Stimulated activated memory B cell treated with anti-CD40 and anti-IgM and Interleukin-4, amounts not matched to agents 10 μg/mL and 1 μg/mL and 100 μg/mL, for 72 hours (primary cell): Measurements from ENCODE around the gene RTN4IP1.

Source experiments
- ATAC-seq: fragments of 150-1000 bp; cut with Tn5 transposase; 2 replicates; pipeline ENCODE4 v1.10.0; 2021
- H3K27ac Mint-ChIP-seq: one replicate; pipeline ENCODE4 v1.8.0; 2022; ENCODE audit warnings: mild to moderate bottlenecking, mixed read lengths
- H3K27me3 Mint-ChIP-seq: one replicate; pipeline ENCODE4 v1.8.0; 2022; ENCODE audit warnings: mixed read lengths
- H3K36me3 Mint-ChIP-seq: one replicate; pipeline ENCODE4 v1.8.0; 2022; ENCODE audit warnings: mixed read lengths
- H3K4me1 Mint-ChIP-seq: one replicate; pipeline ENCODE4 v1.8.0; 2022; ENCODE audit warnings: mixed read lengths
- H3K4me3 Mint-ChIP-seq: one replicate; pipeline ENCODE4 v1.8.0; 2022; ENCODE audit warnings: mild to moderate bottlenecking, moderate library complexity, mixed read lengths
- H3K9me3 Mint-ChIP-seq: one replicate; pipeline ENCODE4 v1.8.0; 2022; ENCODE audit warnings: mixed read lengths

The RTN4IP1 gene

DNA sequence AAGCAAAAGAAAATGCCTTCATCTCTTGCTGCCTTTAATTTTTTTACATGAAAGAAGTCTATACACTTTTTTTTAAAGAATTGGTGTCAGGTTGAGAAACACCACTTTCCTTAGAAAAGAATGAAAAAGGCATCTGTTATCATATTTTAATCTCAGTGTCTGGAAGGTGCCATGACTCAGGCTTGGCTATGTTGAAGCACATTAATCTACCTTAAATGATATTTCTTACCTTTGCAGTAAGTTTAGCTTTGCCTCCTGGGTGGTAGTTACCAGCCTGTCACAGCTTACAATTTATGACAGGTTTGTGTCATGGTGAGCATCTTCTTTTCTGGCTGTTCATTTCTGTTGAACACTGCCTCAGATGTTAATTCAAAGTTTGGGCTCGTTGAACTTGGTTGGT lies 95.3 kb downstream of the RTN4IP1 start:
- peak overlapping the region; percentile 73 for H3K27ac Mint-ChIP-seq
- peaks cover 52% of the 10 kb centered on the region for H3K36me3 Mint-ChIP-seq
- H3K4me3 Mint-ChIP-seq: no peak overlapping the region
- H3K4me1 Mint-ChIP-seq: peaks cover 60% of the 10 kb centered on the region
- no peaks in the 10 kb centered on the region for H3K27me3 Mint-ChIP-seq
- no peak for ATAC-seq
- H3K9me3 Mint-ChIP-seq: no peaks in the 10 kb centered on the region

- H3K4me1 Mint-ChIP-seq: peaks cover 51% of the 10 kb centered on the region
- no peak for ATAC-seq
- H3K4me3 Mint-ChIP-seq: no peak overlapping the region
- peaks cover 58% of the 10 kb centered on the region for H3K36me3 Mint-ChIP-seq
- peak overlapping the region; percentile 73 for H3K27ac Mint-ChIP-seq
- H3K27me3 Mint-ChIP-seq: no peaks in the 10 kb centered on the region
- no peaks in the 10 kb centered on the region for H3K9me3 Mint-ChIP-seq
These were observed 96.2 kb downstream of the RTN4IP1 start for GRCh38 chr6:106533054-106533453.

DNA sequence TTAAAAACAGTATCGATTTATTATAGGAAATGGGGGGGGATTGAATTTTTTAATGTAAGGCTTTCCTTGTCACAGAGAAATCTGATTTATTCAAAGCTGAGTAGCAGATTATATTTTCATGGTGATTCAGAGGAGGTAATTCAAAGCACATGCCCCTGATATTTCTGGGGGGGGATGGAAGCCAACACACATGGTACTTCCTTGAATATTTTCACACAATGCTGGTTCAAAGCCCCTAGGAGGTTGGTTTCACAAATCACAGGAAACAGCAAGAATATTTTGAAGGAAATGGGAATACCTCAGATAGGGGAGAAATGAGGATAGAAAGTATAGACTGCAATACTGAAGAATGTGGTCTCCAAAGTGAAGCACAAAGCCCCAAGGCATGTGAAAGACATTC lies 98.8 kb downstream of the RTN4IP1 start:
- Mint-ChIP-seq H3K4me3 (no peak overlapping the region), H3K4me1 (peaks cover 40% of the 10 kb centered on the region), H3K36me3 (peaks cover 52% of the 10 kb centered on the region), H3K27me3 (no peaks in the 10 kb centered on the region), H3K9me3 (no peaks in the 10 kb centered on the region), H3K27ac (no peak overlapping the region)
- no peak for ATAC-seq

- peaks cover 52% of the 10 kb centered on the region for H3K36me3 Mint-ChIP-seq
- no peaks in the 10 kb centered on the region for H3K27me3 Mint-ChIP-seq
- H3K27ac Mint-ChIP-seq: no peak overlapping the region
- no peak for ATAC-seq
- peaks cover 42% of the 10 kb centered on the region for H3K4me1 Mint-ChIP-seq
- H3K4me3 Mint-ChIP-seq: no peak overlapping the region
- H3K9me3 Mint-ChIP-seq: no peaks in the 10 kb centered on the region
These were observed 99.3 kb downstream of the RTN4IP1 start for GRCh38 chr6:106530026-106530425.

DNA sequence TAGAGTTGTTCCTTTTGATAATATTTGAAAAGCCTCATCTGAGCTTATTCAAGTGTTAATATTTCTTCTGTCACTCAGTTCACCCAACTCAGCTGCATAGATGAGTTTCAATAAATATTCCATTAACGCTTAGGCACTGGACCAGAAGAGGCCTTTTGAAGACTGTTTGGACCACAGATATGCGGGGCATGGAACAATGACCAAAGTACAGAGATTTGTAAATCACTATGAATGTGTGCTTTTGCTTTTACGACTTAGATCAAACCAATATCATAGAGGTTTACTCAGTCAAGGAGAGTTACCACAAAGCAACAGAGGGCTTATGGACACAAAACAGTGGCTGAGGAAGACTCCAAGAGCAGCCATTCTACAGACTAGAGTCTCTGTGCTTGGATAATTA lies 99.9 kb downstream of the RTN4IP1 start:
- no peaks in the 10 kb centered on the region for H3K27me3 Mint-ChIP-seq
- no peak overlapping the region for H3K27ac Mint-ChIP-seq
- no peak for ATAC-seq
- H3K4me3 Mint-ChIP-seq: no peak overlapping the region
- peaks cover 42% of the 10 kb centered on the region for H3K4me1 Mint-ChIP-seq
- peaks cover 48% of the 10 kb centered on the region for H3K36me3 Mint-ChIP-seq
- no peaks in the 10 kb centered on the region for H3K9me3 Mint-ChIP-seq

- Mint-ChIP-seq H3K4me3 (no peak overlapping the region), H3K27ac (peak overlapping the region; percentile 23), H3K4me1 (peaks cover 42% of the 10 kb centered on the region)
These were observed 100.8 kb downstream of the RTN4IP1 start for GRCh38 chr6:106528521-106528920.

DNA sequence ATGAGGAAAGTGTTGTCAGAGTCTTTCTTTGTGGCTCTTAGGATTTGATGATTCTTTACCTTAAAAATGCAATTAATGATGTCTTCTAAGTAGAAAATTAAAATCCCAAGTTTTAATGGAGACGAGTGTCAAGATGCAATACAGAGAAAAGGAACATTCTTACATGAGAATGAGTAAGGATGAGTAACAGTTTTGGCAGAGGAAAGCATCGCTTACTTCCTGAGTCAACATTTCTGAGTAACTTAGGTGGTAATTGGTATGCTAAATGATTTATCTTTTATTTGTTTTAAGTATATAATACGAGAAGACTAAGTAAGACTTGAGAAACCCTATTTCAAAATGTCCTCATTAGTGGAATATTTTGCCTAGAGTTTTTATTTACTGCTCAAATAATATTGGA lies 101.3 kb downstream of the RTN4IP1 start:
- Mint-ChIP-seq H3K27ac (peak overlapping the region; percentile 23), H3K27me3 (no peaks in the 10 kb centered on the region), H3K4me3 (no peak overlapping the region), H3K9me3 (no peaks in the 10 kb centered on the region), H3K4me1 (peaks cover 42% of the 10 kb centered on the region), H3K36me3 (peaks cover 38% of the 10 kb centered on the region)
- ATAC-seq: no peak

More at GRCh38 chr6:106528521-106528920, 100.8 kb downstream of the RTN4IP1 start:
- ATAC-seq: no peak
- Mint-ChIP-seq H3K27me3 (no peaks in the 10 kb centered on the region), H3K9me3 (no peaks in the 10 kb centered on the region), H3K36me3 (peaks cover 43% of the 10 kb centered on the region)

GRCh38 chr6:106527117-106527516 lies 102.2 kb downstream of the RTN4IP1 start:
- no peaks in the 10 kb centered on the region for H3K27me3 Mint-ChIP-seq
- no peak overlapping the region for H3K4me3 Mint-ChIP-seq
- H3K4me1 Mint-ChIP-seq: peaks cover 40% of the 10 kb centered on the region
- no peaks in the 10 kb centered on the region for H3K9me3 Mint-ChIP-seq
- H3K36me3 Mint-ChIP-seq: peaks cover 30% of the 10 kb centered on the region
- no peak for ATAC-seq
- no peak overlapping the region for H3K27ac Mint-ChIP-seq

- H3K36me3 Mint-ChIP-seq: peaks cover 21% of the 10 kb centered on the region
- no peak for ATAC-seq
These were observed 103.4 kb downstream of the RTN4IP1 start for GRCh38 chr6:106525882-106526275.

GRCh38 chr6:106525107-106525881 lies 104.0 kb downstream of the RTN4IP1 start:
- peak; percentile 57 for ATAC-seq
- H3K4me1 Mint-ChIP-seq: peaks cover 58% of the 10 kb centered on the region

More at GRCh38 chr6:106525882-106526275, 103.4 kb downstream of the RTN4IP1 start:
- Mint-ChIP-seq H3K9me3 (no peaks in the 10 kb centered on the region), H3K27ac (peak overlapping the region; percentile 96), H3K27me3 (no peaks in the 10 kb centered on the region), H3K4me3 (no peak overlapping the region), H3K4me1 (peaks cover 53% of the 10 kb centered on the region)

GRCh38 chr6:106522562-106523250 lies 106.6 kb downstream of the RTN4IP1 start:
- Mint-ChIP-seq H3K9me3 (no peaks in the 10 kb centered on the region), H3K4me1 (peaks cover 75% of the 10 kb centered on the region), H3K27me3 (no peaks in the 10 kb centered on the region), H3K27ac (peak overlapping the region; percentile 96), H3K36me3 (peaks cover 1% of the 10 kb centered on the region), H3K4me3 (peak overlapping the region; percentile 92)
- no peak for ATAC-seq

More at GRCh38 chr6:106525107-106525881, 104.0 kb downstream of the RTN4IP1 start:
- no peaks in the 10 kb centered on the region for H3K9me3 Mint-ChIP-seq
- no peaks in the 10 kb centered on the region for H3K27me3 Mint-ChIP-seq
- peaks cover 21% of the 10 kb centered on the region for H3K36me3 Mint-ChIP-seq
- H3K4me3 Mint-ChIP-seq: peak overlapping the region; percentile 76
- peak overlapping the region; percentile 96 for H3K27ac Mint-ChIP-seq
